RPMI8226 (cell line): Measurements from ENCODE around the gene FAM32A.
"Not testable (repeated sequence)": the region's sequence is repeated elsewhere in the genome, so short reads cannot be mapped to it uniquely, and the experiment has no call there.

Experiments used
- DNase-seq: peaks from one replicate; pipeline ENCODE4 v3.0.0-alpha.2; 2015

The FAM32A gene

DNA sequence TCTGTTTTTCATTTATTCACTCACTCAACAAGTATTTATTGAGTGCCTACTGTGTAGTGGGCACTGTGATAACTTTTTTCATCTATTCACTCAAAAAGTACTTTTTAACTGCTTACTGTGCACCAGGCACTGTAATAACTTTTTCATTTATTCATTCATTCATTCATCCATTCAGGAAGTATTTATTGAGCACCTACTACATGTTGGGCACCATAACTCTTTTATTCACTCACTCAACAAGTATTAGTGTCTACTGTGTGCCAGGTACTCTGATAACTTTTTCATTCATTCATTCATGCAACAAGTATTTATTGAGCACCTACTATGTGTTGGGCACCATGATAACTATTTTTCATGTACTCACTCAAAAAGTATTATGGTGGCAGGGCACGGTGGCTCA lies 18.8 kb upstream of the FAM32A start:
- DNase-seq: no peak

DNA sequence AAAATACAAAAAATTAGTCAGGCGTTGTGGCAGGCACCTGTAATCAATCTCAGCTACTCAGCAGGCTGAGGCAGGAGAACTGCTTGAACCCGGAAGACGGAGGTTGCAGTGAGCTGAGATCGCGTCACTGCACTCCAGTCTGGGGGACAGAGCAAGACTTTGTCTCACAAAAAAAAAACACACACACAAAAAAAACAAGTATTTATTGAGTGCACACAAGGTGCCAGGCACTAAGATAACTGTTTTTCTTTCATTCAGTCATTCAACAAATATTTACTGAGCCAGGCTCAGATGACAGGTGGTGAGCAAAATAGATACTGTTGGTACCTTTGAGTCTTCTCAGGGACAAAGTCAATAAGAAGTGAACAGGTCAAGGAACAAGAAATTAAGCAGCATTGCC lies 18.2 kb upstream of the FAM32A start:
- DNase-seq: no peak

DNA sequence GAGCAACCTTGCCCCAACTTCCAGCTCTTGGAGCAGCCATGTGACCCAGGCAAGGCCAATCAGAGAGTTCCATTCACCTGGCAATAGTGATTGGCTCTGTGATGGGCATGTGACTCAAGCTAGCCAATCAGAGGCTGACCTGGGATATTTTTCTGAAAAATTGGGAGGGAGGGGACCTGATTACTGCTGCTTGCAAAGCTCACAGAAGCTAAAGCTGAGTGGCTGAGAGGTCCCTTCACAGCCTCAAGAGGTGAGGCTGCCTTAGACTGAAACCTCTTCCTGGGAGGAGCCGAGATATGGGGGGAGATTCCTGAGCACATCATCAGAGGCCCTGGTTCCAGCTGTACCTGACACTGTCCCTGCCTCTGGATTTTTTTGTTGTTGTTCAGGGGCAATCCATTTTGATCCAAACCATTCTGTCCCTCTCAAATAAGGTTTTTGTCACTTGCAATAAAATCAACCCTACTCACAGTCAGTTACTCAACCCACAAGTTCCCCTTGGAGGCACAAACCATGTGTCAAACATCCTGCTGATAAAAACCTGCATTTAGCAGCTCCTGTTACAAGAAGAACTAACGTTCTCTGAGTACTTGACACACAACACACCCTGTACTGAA lies 16.6 kb upstream of the FAM32A start:
- no peak for DNase-seq

DNA sequence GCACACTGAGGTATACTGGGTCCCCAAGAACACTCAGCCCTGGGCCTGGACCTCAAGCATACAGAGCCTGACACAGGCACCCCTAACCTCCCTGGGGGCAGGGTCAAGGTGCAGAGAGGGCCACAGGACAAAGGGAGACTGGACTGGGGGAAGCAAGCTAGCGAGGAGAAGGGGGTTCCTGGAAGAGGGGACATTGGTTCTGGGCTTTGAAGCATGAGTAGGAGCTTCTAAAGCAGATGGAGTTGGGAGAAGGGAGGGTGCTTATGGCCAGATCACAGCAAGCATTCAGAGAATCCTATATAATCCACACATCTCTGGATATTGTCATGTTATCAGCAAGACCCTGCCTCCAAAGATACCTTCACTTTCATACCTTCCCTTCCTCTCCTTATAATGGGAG lies 15.1 kb upstream of the FAM32A start:
- DNase-seq: no peak

DNA sequence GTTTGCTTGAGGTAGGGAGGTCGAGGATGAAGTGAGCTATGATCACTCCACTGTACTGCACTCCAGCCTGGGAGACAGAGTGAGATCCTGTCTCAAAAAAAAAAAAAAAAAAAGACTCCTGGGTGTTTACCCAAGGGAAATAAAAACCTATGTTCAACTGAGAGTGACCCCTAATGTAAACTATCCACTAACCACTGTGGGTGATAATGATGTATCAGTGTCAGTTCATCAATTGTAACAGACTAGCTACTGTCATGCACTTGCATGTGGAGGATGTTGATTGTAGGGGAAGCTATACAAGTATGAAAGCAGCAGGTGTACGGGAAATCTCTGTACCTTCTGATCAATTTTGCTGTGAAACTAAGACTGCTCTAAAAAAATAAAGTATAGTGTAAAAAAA lies 9.3 kb upstream of the FAM32A start:
- DNase-seq: no peak

DNA sequence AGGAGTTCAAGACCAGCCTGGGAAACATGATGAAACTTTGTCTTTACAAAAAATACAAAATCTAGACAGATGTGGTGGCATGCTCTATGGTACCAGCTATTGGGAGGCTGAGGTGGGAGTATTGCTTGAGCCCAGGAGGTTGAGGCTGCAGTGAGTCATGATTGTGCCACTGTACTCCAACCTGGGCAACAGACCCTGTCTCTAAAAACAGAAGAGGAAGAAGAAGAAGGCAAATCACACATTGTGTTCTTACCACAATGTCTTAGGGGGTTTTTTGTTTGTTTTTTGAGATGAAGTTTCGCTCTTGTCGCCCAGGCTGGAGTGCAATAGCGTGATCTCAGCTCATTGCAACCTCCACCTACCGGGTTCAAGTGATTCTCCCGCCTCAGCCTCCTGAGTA lies 6.3 kb upstream of the FAM32A start:
- DNase-seq: not testable (repeated sequence)

DNA sequence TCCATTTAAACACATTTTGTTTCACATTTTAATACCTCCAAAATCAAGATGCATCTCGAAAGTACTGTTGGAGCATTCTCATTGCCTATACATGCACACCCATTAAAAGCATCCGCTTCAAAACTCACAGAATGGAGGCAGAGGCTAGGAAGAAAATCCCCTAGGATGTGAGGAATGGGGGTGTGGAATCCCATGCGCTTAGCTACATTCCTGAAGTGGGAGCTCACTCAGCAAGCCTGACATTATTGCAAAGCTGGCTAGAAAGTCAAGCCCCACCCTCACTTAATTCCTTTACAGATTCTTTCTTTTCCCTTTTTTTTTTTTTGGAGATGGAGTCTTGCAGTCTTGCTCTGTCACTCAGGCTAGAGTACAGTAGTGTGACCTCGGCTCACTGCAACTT lies 4.6 kb upstream of the FAM32A start:
- DNase-seq: no peak

DNA sequence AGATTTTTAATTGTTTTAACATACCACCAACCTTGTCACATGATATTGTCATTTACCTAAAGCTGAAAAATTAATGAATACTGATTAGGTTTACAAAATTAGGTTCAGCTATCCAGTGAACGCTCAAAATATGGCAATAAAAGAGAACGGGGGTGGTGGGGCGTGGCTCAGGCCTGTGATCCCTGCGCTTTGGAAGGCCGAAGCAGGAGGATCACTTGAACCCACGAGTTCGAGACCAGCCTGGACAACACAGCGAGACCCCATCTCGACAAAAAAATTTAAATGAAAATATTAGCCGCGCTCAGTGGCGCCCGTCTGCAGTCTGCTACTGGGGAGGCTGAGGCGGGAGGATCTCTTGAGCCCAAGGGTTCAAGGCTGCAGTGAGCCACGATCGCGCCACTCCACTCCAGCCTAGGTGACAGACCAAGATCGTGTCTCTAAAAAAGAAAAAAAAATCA lies 516 bp upstream of the FAM32A start:
- no peak for DNase-seq

DNA sequence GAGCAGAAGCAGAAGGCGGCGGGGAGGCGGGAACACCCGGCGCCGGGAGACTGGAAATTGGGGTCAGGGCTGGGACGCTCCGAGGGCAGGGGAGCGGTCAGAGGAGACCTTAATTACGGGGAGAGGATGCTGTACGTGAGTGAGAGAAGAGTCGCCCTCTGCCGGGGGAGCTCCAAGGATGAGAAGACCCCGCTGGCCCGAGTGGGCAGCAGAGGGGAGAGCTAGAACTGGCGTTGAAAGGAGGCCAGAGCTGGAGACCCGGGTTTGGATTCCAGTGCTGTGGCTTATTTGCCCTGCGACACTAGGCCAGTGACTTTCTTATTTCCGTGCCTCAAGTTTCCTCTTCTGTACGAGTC lies 536 bp downstream of the FAM32A start:
- DNase-seq: peak; percentile 50

DNA sequence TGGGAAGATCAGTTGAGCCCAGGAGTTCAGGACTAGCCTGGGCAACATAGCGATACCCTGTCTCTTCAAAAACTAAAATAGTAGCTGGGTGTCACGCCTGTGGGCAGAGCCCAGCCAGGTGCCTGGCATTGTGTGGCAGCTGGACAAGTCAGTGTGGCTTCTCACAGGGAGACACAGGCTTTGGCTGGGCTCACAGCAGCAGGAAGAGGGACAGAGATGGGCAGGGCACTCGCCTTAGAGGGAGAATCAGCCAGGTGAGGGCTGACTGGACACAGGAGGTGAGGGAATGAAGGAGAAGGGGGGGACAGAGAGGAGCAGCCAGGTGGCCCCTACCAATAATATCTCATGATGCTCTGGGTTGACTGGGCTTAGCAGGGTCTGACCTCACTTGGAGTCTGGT lies 3.3 kb downstream of the FAM32A start:
- no peak for DNase-seq

DNA sequence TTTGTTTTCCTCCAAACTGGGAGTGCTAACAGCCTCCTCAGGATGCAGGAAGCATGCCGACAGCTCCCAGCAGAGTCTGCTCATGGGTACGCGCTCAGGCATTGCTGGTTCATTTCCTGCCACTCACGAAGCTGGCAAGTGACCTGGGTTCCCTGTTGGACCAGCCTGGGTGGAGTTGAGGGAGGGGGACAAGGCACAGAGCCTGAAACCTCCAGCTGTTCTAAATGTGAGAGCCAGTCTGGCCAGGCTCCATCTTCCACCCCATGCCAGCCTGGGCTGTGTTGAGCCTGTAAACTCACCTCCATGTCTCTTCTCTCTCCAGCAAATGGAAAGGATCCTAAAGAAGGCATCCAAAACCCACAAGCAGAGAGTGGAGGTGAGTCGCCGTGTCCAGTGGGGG lies 5.0 kb downstream of the FAM32A start:
- DNase-seq: no peak

DNA sequence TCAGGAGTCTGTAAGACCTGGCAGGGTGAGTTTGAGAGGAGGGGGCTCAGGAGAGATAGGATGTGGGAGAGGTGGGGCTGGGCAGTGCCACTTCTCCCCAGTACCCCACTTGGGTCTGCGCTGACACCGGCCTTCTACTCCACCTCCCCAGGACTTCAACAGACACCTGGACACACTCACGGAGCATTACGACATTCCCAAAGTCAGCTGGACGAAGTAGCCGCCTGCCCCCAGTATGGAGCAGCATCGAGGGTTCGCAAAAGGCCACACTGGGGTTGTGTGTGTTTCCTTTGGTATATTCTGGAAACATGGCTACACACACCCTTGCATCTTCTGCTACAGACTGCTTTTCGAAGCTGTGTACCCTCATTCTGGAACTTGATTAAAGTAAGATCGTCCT lies 5.5 kb downstream of the FAM32A start:
- DNase-seq: no peak

DNA sequence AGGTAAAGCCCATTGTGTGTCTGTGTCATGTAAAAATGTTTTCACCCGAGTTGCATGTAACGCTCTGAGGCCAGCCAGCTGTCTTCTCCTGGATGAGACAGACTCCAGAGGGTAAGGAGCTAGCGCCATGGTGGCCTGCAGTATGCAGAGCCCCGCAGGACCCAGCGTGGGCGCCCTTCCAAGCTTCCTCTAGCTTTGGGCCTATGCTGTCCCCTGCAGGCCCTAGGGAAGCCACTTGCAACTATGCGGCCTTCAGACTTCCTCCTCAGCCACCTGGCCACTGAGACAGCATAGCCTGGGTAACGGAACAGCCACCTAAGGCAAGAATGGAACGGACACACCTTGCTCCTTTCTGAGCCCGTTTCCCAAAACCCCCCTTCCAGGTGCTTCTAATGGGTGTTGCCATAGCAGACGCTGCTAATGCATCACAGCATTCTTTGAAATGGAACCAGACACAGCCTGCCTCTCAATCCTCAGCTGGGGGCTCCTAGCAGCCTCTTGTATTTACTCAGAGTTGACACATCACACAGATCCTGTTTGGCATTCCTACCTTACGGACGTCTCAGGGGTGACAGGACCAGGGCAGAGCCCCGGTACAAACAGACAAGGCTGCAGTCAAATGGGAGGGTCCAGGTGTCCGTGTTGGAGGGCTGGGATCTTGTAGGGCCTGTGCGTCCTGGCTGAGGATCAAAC lies 6.2 kb downstream of the FAM32A start:
- DNase-seq: no peak

DNA sequence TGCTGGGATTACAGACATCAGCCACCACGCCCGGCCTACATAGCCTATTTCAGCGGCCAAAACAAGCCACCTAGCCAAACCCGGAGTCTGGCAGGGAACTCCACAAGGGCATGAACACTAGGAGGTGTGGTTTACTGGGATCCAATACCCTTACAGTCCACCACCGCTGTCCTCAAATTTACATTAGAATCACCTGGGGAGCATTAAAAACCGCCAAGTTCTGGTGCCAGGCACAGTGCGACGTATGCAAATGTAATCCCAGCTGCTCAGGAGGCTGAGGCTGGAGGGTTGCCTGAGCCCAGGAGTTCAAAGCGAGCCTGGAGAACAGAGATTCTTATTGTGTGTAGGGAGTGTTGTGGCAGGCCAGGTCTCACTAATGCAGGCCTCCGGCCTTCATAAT lies 8.3 kb downstream of the FAM32A start:
- DNase-seq: no peak

DNA sequence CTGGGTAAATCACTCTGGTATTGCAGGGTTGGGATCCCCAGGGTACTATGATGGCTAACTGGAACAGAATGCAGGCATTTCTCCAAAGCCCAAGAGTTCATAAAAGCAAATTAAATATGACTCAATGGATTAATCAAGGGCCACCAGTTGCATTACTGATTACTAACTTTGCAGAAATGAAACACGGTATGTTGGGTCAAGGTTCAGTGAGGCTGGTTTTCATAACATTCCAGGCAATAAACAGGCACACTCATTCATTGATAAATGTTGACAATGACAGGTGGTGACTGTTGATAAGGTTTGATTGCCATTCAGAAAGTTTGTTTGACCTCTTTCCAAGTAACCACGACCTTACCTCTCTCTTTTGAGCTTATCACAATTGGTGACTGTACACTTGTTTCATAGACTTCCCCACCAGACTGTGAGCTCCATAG lies 12.0 kb downstream of the FAM32A start:
- no peak for DNase-seq

DNA sequence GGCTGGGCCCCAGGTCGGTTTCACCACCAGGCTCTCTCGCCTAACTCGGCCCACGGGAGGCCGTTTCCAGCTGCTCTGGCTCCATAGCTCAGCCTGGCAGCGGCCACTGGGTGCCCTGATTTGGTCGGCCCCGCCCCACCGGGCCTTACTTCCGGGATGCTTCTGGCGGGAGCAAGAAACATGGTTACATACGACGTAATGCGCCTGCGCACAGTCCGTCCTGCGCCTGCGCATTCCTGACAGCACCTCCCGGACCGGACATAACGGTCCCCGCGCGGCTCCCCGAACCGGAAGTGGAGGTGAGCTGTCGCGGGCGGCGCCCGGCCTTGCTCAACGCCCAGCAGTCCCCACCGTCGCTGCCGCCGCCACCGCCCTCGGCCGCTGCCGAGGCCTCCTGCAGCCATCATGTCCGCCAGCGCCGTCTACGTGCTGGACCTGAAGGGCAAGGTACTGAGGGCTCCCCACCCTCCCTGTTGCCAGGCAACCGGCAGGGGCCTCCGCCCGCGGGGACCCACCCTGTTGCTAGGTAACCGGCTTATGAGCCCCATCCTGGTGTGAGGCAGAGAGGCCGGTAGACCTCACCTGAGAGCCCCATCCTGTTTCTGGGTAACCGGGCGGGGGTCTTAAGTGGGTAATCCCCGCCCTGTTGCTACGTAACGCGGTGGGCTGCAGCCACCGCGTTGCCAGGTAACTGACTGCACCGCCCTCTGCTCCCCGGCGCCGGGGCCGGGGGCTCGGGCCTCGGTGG lies 12.6 kb downstream of the FAM32A start, which contains the start of gene AP1M1:
Gene AP1M1, plus strand, starts transcription at position 290 of the 748 bp plus-strand sequence. Its CDS starts 116 bp downstream, at position 406.
- DNase-seq: peak; percentile 98

DNA sequence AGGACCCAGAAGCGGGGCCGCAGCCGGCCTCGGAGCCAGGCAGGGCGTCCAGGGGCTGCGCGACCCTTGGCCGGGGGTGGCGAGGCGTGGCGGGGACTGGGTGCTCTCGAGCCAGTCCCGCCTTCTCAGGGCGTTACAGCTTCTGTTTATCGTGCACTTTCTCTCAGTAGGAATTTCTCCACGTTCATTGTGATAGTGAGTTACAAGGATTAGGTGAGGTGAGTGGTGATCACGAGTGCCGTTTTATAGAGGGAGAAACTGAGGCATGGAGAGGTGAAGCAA lies 13.1 kb downstream of the FAM32A start:
- DNase-seq: peak; percentile 6

DNA sequence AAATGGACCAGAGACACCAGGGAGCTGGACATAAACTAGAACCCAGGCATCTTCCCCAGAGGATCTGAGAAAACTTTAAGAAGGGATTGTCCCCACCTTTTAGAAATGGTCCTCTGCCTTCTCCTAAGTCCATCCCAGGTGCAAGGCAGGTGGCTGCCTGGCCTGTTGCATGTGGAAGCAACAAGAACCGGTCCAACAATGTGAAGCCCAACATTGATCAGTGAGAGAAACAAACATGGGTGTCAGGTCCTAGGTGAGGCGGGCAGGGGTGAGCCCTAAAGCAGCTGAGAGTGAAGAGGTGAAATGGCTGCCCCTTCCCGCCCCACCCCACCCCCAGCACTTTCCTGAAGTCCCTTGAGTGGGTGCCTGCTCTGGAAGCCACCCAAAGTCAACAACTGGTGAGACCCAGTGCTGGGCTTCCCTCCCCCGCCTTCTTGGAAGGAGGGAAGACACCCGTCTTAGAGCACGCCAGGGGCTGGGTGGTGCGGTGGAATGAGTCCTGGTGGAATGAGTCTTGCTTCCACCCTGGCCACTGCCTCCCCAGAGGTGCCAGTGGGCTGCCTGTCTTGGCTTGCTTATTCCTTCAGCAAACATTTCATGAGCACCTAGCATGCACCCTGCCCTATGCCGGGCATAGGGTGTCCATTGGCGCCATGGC lies 14.2 kb downstream of the FAM32A start:
- DNase-seq: no peak

DNA sequence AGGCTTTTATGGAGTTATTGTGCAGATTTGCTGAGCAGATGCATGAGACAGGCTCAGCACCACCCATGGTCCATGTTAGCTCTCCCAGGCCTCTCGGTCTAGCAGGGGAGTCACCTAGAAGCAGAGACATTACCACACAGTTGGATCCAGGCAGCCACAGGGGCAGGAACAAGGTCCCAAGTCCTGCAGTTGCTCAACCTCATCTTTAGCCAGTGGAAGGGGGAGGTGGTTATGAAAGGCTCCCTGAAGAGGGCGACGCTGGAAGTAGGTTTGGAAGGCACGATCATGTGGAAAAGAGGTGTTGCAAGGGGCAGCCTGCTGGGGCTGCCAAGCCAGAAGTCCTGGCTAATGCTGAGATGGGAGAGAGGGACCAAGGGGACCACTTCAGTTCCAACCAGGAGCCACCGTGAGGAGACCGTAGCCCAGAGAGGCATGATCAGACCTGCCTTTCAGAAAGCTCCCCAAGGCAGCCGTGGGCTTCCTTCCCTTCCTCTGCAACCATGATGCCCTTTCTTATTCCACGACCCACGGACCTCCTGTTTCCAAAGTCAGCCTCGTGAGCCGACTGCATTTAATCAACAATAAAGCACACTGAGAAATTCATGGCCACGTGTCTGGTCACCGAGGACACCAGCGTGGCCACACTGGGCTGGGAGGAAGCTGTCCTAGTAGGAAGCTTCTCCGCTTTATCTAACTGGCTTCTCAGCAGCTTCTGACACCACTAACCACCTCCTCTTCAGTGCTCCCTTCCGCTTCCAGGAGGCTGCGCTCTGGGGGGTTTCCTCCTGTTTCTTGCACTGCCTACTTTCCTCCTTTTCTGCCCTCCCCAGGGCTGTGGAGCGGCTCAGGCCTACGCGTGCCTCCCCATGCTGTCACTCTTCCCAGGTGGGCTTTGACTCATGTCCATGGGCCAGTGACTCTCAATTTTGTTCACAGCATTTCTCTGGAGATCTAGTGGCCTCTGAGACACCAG lies 15.1 kb downstream of the FAM32A start:
- DNase-seq: no peak

DNA sequence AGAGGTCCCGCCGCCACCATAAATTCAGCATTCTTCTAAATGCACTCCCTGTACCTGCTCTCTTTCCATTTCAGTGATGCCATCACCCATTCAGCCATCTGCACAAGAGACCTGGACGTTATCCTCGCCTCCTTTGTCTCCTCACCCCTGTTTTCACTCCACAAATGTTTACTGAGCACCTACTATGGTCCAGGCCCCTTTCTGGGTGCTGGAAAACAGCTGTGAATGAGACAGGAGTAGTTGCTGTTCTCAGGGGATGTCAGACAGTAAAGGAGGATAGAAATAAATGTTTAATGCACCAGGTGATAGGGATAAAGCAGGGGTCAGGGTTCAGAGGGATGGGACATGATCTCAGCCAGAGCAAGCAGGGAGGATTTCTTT lies 15.8 kb downstream of the FAM32A start:
- no peak for DNase-seq

DNA sequence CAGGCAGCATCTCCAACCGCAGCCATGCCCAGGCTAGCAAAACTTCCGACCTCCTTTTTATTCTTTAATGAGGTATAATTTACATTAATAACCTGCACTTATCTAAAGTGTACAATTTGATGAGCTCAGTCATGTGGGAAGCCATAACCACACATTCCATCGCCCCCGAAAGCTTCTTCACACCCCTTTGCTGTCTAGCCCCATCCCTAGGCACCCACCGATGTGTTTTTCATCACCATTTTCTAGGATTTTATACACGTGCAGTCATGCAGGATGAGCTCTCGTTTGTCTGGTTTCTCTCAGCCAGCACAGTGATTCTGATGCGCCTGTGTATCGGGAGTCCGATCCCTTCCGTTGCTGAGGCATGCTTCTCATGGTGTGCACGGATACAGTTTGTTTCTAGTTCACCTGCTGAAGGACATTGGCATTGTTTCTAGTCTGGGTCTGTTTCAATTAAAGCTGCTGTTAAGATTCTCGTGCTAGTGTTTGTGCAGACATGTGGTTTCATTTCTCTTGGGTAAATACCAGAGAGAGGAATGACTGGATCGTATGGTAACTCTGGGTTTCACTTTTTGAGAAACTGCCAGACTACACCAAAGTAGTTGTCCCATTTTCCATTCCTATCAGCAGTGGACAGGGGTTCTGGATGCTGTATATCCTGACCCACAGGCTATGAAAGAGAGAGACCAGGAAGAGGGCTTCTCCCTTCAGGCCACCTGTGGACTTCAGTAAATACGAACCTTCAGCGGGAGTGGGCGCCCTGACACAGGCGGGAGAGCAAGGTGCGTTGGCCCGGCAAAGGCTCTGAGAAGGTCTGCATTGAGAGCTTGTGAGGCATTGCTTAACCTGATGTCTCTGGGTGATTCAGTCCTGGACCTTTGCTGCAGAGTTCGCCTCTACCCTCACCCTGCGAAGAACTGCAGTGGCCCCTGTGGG lies 17.4 kb downstream of the FAM32A start:
- DNase-seq: no peak
